NCI-H1048 (cell line): ENCODE measurements around the gene SPAG9.
"Not testable (repeated sequence)": the region's sequence is repeated elsewhere in the genome, so short reads cannot be mapped to it uniquely, and the experiment has no call there.

Source experiments
- DNase-seq: peaks from one replicate; lab custom pipeline; 2025; lab: John Stamatoyannopoulos, UW

Gene SPAG9

GRCh38 chr17:50953831-50954601 is 166.7 kb downstream of the SPAG9 start:
- no peak for DNase-seq

- DNase-seq, result no peak
These were observed 167.2 kb downstream of the SPAG9 start for GRCh38 chr17:50953518-50953830.

- no peak for DNase-seq
These were observed 167.8 kb downstream of the SPAG9 start for GRCh38 chr17:50952889-50953288.

GRCh38 chr17:50952013-50952412 is 168.7 kb downstream of the SPAG9 start:
- no peak for DNase-seq

GRCh38 chr17:50949989-50950877 is 170.4 kb downstream of the SPAG9 start:
- no peak for DNase-seq

GRCh38 chr17:50949128-50949988 is 171.3 kb downstream of the SPAG9 start:
- DNase-seq, result no peak

- DNase-seq, result no peak
These were observed 172.0 kb downstream of the SPAG9 start for GRCh38 chr17:50948711-50949110.

GRCh38 chr17:50947782-50948543 is 172.7 kb downstream of the SPAG9 start:
- DNase-seq, result no peak

GRCh38 chr17:50946891-50947781 is 173.5 kb downstream of the SPAG9 start:
- no peak for DNase-seq

GRCh38 chr17:50946223-50946890 is 174.3 kb downstream of the SPAG9 start:
- no peak for DNase-seq

GRCh38 chr17:50945779-50946222 is 174.9 kb downstream of the SPAG9 start:
- DNase-seq, result no peak

- no peak for DNase-seq
These were observed 175.6 kb downstream of the SPAG9 start for GRCh38 chr17:50944902-50945720.

- DNase-seq, result no peak
These were observed 176.4 kb downstream of the SPAG9 start for GRCh38 chr17:50944054-50944901.

GRCh38 chr17:50943575-50943933 is 177.1 kb downstream of the SPAG9 start:
- DNase-seq, result no peak

- not testable (repeated sequence) for DNase-seq
These were observed 179.0 kb downstream of the SPAG9 start for GRCh38 chr17:50941676-50942048.

GRCh38 chr17:50939795-50940684 is 180.6 kb downstream of the SPAG9 start:
- no peak for DNase-seq

GRCh38 chr17:50939542-50939794 is 181.2 kb downstream of the SPAG9 start:
- no peak for DNase-seq
